HepG2 (cell line): ENCODE results near the gene ITM2B. TPM values are rescaled to one million over a fixed set of nuclear protein-coding genes. Genes with fewer than 3 reads are reported as not detected.

Experiments
- CHD2 ChIP-seq: IDR thresholded peaks from 2 replicates; pipeline ENCODE4 v1.6.1; 2011; ENCODE audit warnings: low read depth, low read length, improper control_type of control experiment
- KDM2A ChIP-seq: sonication (generic); formaldehyde crosslinking; IDR thresholded peaks from 2 replicates; pipeline ENCODE4 v1.4.0; 2020; ENCODE audit warnings: low read depth, missing genetic modification reagents, borderline replicate concordance
- NAIF1 ChIP-seq: sonication (generic); formaldehyde crosslinking; IDR thresholded peaks from 2 replicates; pipeline ENCODE4 v1.5.0; 2020; ENCODE audit warnings: mild to moderate bottlenecking, missing genetic modification reagents, borderline replicate concordance
- REST ChIP-seq, 2 experiments: IDR thresholded peaks; 2 replicates each; pipeline ENCODE4 v1.6.1; 2011 to 2012; ENCODE audit warnings: low read length in 2 of 2, borderline replicate concordance in 1 of 2, low read depth in 1 of 2, mild to moderate bottlenecking in 1 of 2, moderate library complexity in 1 of 2
- SMC3 ChIP-seq: IDR thresholded peaks from 2 replicates; pipeline ENCODE4 v1.6.1; 2011; ENCODE audit warnings: low read length, improper control_type of control experiment
- THRA ChIP-seq: sonication (generic); formaldehyde crosslinking; IDR thresholded peaks from 2 replicates; pipeline ENCODE4 v1.4.0; 2020; ENCODE audit warnings: missing genetic modification reagents, borderline replicate concordance
- YY1 ChIP-seq: IDR thresholded peaks from 2 replicates; pipeline ENCODE4 v1.6.1; 2011; ENCODE audit warnings: low read length, low read depth, moderate library complexity, mild to moderate bottlenecking; ENCODE audit not compliant: insufficient read depth, insufficient replicate concordance
- ZBTB34 ChIP-seq: sonication (generic); formaldehyde crosslinking; IDR thresholded peaks from 2 replicates; pipeline ENCODE4 v1.8.0; 2022; ENCODE audit warnings: mild to moderate bottlenecking, missing genetic modification reagents
- ZBTB38 ChIP-seq: sonication (generic); formaldehyde crosslinking; IDR thresholded peaks from 2 replicates; pipeline ENCODE4 v1.5.1; 2020; ENCODE audit warnings: mild to moderate bottlenecking, missing genetic modification reagents
- ZHX1 ChIP-seq: sonication (generic); formaldehyde crosslinking; IDR thresholded peaks from 2 replicates; pipeline ENCODE4 v1.8.1; 2022; ENCODE audit warnings: low read depth, mild to moderate bottlenecking, missing genetic modification reagents
- ZNF136 ChIP-seq: sonication (generic); formaldehyde crosslinking; IDR thresholded peaks from 2 replicates; pipeline ENCODE4 v1.8.1; 2022; ENCODE audit warnings: low read depth, mild to moderate bottlenecking, moderate library complexity, missing genetic modification reagents
- ZNF296 ChIP-seq: sonication (generic); formaldehyde crosslinking; conservative IDR thresholded peaks from 2 replicates; pipeline ENCODE4 v1.5.0; 2020; ENCODE audit warnings: mild to moderate bottlenecking, missing genetic modification reagents
- ZNF350 ChIP-seq: sonication (generic); formaldehyde crosslinking; IDR thresholded peaks from 2 replicates; pipeline ENCODE4 v1.4.0; 2020; ENCODE audit warnings: mild to moderate bottlenecking, low read depth, missing genetic modification reagents, borderline replicate concordance
- ZNF367 ChIP-seq: sonication (generic); formaldehyde crosslinking; IDR thresholded peaks from 2 replicates; pipeline ENCODE4 v1.4.0; 2020; ENCODE audit warnings: missing genetic modification reagents, borderline replicate concordance
- ZNF496 ChIP-seq: sonication (generic); formaldehyde crosslinking; IDR thresholded peaks from 2 replicates; pipeline ENCODE4 v1.8.1; 2023; ENCODE audit warnings: mild to moderate bottlenecking, moderate library complexity, missing genetic modification reagents; ENCODE audit not compliant: insufficient replicate concordance
- ZNF547 ChIP-seq: sonication (generic); formaldehyde crosslinking; IDR thresholded peaks from 2 replicates; pipeline ENCODE4 v1.5.1; 2020; ENCODE audit warnings: mild to moderate bottlenecking, missing genetic modification reagents
- ZNF737 ChIP-seq: sonication (generic); formaldehyde crosslinking; IDR thresholded peaks from 2 replicates; pipeline ENCODE4 v1.5.0; 2020; ENCODE audit warnings: missing genetic modification reagents, mild to moderate bottlenecking, borderline replicate concordance
- ZNF772 ChIP-seq: sonication (generic); formaldehyde crosslinking; IDR thresholded peaks from 2 replicates; pipeline ENCODE4 v1.5.0; 2020; ENCODE audit warnings: mild to moderate bottlenecking, missing genetic modification reagents
- ZNF777 ChIP-seq: sonication (generic); formaldehyde crosslinking; IDR thresholded peaks from 2 replicates; pipeline ENCODE4 v1.4.0; 2020; ENCODE audit warnings: missing genetic modification reagents
- polyA plus RNA-seq, 8 experiments: library from polyadenylated mRNA; depleted of rRNA in 3 of 8; stranded (reverse) in 7 of 8; unstranded in 1 of 8; fragments of >200 nt; fragmentation: Illumina TruSeq in 4 of 8; extraction: Trizol in 4 of 8; gene quantifications; 2 replicates each; pipeline versions ENCODE4 v1.2.1 to v1.2.3, GENCODE V29; 2011 to 2016; ENCODE audit warnings: low read depth in 4 of 8, missing spikeins in 1 of 8, mixed read lengths in 1 of 8; ENCODE audit not compliant: insufficient read depth in 1 of 8
- total RNA-seq, 5 experiments: library from RNA; depleted of rRNA; stranded (reverse); fragments of >200 nt; fragmentation: Illumina TruSeq; extraction: Trizol; gene quantifications; 2 replicates each; pipeline ENCODE4 v1.2.3, GENCODE V29; 2016; ENCODE audit warnings: low read depth in 1 of 5

ITM2B gene
- total and polyA plus RNA-seq, 2 of the 13 experiments (the other 11 are each of a cell fraction or from before 2014, with no cell fraction given): 158 to 373 TPM

- TF ChIP-seq ZBTB34 (no peak), ZNF296 (no peak), CHD2 (peak; percentile 82), ZNF496 (no peak), ZNF737 (CRISPR knock-in tag) (no peak), REST (IDR thresholded peaks at IDR 0.05; ENCODE audit: borderline replicate concordance in 1 of 2, low read depth in 1 of 2, low read length in 2 of 2) (no peak), ZNF367 (CRISPR knock-in tag) (no peak; the same call in 1 of the 2 replicates), ZNF136 (no peak), ZHX1 (CRISPR knock-in tag) (0 out of 2 replicates have a peak, but pooled peaks have one; percentile 53), SMC3 (no peak), ZBTB38 (CRISPR knock-in tag) (no peak), ZNF777 (CRISPR knock-in tag) (peak; percentile 91), THRA (no peak), ZNF772 (CRISPR knock-in tag) (no peak; the same call in 1 of the 2 replicates), NAIF1 (CRISPR knock-in tag) (no peak), ZNF350 (CRISPR knock-in tag) (no peak), KDM2A (CRISPR knock-in tag) (peak; percentile 12; the same call in 1 of the 2 replicates), YY1 (peak; percentile 44), ZNF547 (CRISPR knock-in tag) (peak; percentile 58; the same call in 1 of the 2 replicates)
Observed at GRCh38 chr13:48233046-48233888, at the start of gene ITM2B (continued).
